ENCODE results near the gene PTPN22. TPM values are rescaled to one million over a fixed set of nuclear protein-coding genes. Genes with fewer than 3 reads are reported as not detected.

PTPN22 gene
- polyA plus RNA-seq, 3 donors: 9.7 to 43.7 (median 29.7) TPM

DNA sequence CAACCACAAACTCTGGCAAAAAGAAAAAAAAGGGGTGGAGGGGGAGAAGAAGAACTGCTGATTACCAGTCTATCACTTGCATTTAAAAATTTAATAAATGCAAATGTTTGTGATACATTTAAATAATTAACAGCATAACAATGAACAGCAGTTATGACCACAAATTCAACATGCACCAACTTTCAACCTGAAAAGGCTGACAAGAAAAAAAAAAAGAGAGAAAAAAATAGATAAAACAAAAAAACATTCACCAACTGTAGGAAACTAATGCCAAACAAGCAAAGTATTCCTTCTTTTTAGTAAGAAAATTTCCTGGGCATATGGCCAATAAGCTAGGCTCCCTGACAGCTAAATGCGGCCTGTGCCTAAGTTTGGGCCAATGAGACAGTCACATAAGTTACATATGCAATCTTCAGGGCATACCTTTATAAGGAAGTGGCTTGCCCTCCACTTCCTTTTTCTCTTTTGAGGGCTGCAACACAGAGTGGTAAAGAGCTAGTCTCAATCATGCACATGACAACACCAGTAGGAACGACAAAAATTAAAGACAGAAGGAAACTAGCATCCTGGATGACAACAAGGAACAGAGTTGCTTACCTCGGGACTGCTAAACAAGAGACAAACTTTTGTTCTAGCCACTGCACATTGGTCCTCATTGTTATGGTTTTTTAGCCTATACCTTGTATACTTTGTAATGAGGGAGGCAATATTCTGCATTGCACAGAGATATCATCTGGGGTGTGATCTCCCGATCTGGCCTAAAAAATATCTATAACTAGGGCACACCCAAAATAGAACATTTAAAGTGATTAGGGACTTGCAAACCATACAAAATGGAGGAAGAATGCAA lies 88.0 kb downstream of the PTPN22 start:
- peaks cover 0 to 8% of the 10 kb centered on the region in 2 donors for H3K36me3 ChIP-seq (replicated peaks in 1 of 2; ENCODE audit: control insufficient read depth in 1 of 2, insufficient read depth in 2 of 2, low read length in 2 of 2)
- intact Hi-C loops (cut with micrococcal nuclease): no loop called here
- H3K79me2 ChIP-seq (ENCODE audit: insufficient read depth, low read length): peaks cover 89% of the 10 kb centered on the region
- H3K4me3 ChIP-seq (replicated peaks in 1 of 3; ENCODE audit: low read depth in 2 of 3, low read length in 3 of 3): peak overlapping the region in 2 of 3 experiments; percentile 5 to 41
- peaks cover 38 to 49% of the 10 kb centered on the region in 2 donors for H3K4me1 ChIP-seq (ENCODE audit: control insufficient read depth in 1 of 2, insufficient read depth in 2 of 2, low read length in 2 of 2)
- H2AFZ ChIP-seq (ENCODE audit: insufficient read depth, low read depth, low read length, poor library complexity, severe bottlenecking): no peak overlapping the region
- Mint-ChIP-seq H3K27me3 (ENCODE audit: low read depth in 3 of 3) (no peaks in the 10 kb centered on the region), H3K9me3 (no peaks in the 10 kb centered on the region), H3K4me1 (peaks cover 5% of the 10 kb centered on the region), H3K36me3 (peaks cover 20 to 22% of the 10 kb centered on the region in 2 donors), H3K27ac (peak overlapping the region in 3 of 7 donors; percentile 76 to 90 (median 89)), H3K4me3 (peak overlapping the region in 1 of 2 donors; percentile 52)
- peak overlapping the region; percentile 48 for H3K4me2 ChIP-seq (replicated peaks; ENCODE audit: extremely low read depth, low read length, poor library complexity, severe bottlenecking)
- peak; percentile 66 to 91 (median 86) for DNase-seq
- H3K9ac ChIP-seq (ENCODE audit: insufficient read depth, low read length, poor library complexity, severe bottlenecking): no peak overlapping the region
- H3K27ac ChIP-seq (ENCODE audit: low read depth in 1 of 2, low read length in 2 of 2): peak overlapping the region in 1 of 2 donors; percentile 75
- TF ChIP-seq, protein P1, sequence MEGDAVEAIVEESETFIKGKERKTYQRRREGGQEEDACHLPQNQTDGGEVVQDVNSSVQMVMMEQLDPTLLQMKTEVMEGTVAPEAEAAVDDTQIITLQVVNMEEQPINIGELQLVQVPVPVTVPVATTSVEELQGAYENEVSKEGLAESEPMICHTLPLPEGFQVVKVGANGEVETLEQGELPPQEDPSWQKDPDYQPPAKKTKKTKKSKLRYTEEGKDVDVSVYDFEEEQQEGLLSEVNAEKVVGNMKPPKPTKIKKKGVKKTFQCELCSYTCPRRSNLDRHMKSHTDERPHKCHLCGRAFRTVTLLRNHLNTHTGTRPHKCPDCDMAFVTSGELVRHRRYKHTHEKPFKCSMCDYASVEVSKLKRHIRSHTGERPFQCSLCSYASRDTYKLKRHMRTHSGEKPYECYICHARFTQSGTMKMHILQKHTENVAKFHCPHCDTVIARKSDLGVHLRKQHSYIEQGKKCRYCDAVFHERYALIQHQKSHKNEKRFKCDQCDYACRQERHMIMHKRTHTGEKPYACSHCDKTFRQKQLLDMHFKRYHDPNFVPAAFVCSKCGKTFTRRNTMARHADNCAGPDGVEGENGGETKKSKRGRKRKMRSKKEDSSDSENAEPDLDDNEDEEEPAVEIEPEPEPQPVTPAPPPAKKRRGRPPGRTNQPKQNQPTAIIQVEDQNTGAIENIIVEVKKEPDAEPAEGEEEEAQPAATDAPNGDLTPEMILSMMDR (IDR thresholded peaks at IDR 0.05): no peak
- no peaks in the 10 kb centered on the region for H3K27me3 ChIP-seq (ENCODE audit: control insufficient read depth in 2 of 2, insufficient read depth in 2 of 2, low read length in 2 of 2)
- WGBS (ENCODE audit: insufficient coverage): 0% methylated on average over 1 of the region's 4 CpGs
- H3K9me3 ChIP-seq (replicated peaks in 1 of 2; ENCODE audit: control insufficient read depth in 1 of 2, insufficient read depth in 1 of 2, low read length in 2 of 2): no peaks in the 10 kb centered on the region
- H4K20me1 ChIP-seq (ENCODE audit: insufficient read depth, low read length): peaks cover 51% of the 10 kb centered on the region

DNA sequence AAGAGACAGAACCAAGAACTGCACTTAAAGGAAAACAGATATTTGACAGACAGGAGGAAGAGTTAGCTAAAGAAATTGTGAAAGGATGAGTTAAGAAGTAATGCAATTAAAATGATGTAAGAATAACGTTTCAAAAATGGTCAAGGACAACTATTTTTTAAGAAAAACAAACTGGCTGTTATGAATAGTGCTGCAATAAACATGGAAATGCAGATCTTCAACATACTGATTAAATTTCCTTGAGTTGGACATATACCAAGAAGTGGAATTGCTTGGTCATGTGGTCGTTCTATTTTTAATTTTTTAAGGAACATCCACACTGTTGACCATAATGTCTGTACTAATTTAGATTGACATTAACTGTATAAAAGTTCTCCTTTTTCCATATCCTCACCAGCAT lies 89.1 kb downstream of the PTPN22 start:
- H3K4me3 Mint-ChIP-seq: no peak overlapping the region
- H2AFZ ChIP-seq (ENCODE audit: insufficient read depth, low read depth, low read length, poor library complexity, severe bottlenecking): no peak overlapping the region
- H3K27ac Mint-ChIP-seq: peak overlapping the region in 2 of 7 donors; percentile 89 to 90
- peaks cover 52% of the 10 kb centered on the region for H4K20me1 ChIP-seq (ENCODE audit: insufficient read depth, low read length)
- TF ChIP-seq, protein P1 (IDR thresholded peaks at IDR 0.05): no peak
- H3K4me3 ChIP-seq (replicated peaks in 1 of 3; ENCODE audit: low read depth in 2 of 3, low read length in 3 of 3): no peak overlapping the region
- H3K9me3 Mint-ChIP-seq: no peaks in the 10 kb centered on the region
- WGBS (ENCODE audit: insufficient coverage): no CpG with 5 or more reads among the region's 2 CpGs
- peaks cover 38 to 49% of the 10 kb centered on the region in 2 donors for H3K4me1 ChIP-seq (ENCODE audit: control insufficient read depth in 1 of 2, insufficient read depth in 2 of 2, low read length in 2 of 2)
- peaks cover 83% of the 10 kb centered on the region for H3K79me2 ChIP-seq (ENCODE audit: insufficient read depth, low read length)
- intact Hi-C loops (cut with micrococcal nuclease): no loop called here
- peak in 1 of 3 donors; percentile 12 for DNase-seq
- H3K9me3 ChIP-seq (replicated peaks in 1 of 2; ENCODE audit: control insufficient read depth in 1 of 2, insufficient read depth in 1 of 2, low read length in 2 of 2): no peaks in the 10 kb centered on the region
- H3K27me3 Mint-ChIP-seq (ENCODE audit: low read depth in 3 of 3): no peaks in the 10 kb centered on the region
- no peak overlapping the region for H3K4me2 ChIP-seq (replicated peaks; ENCODE audit: extremely low read depth, low read length, poor library complexity, severe bottlenecking)
- H3K27ac ChIP-seq (ENCODE audit: low read depth in 1 of 2, low read length in 2 of 2): peak overlapping the region in 1 of 2 donors; percentile 49
- H3K36me3 ChIP-seq (replicated peaks in 1 of 2; ENCODE audit: control insufficient read depth in 1 of 2, insufficient read depth in 2 of 2, low read length in 2 of 2): peaks cover 0 to 6% of the 10 kb centered on the region in 2 donors
- H3K4me1 Mint-ChIP-seq: peaks cover 5% of the 10 kb centered on the region
- H3K27me3 ChIP-seq (ENCODE audit: control insufficient read depth in 2 of 2, insufficient read depth in 2 of 2, low read length in 2 of 2): no peaks in the 10 kb centered on the region
- H3K9ac ChIP-seq (ENCODE audit: insufficient read depth, low read length, poor library complexity, severe bottlenecking): no peak overlapping the region
- H3K36me3 Mint-ChIP-seq: peaks cover 18 to 20% of the 10 kb centered on the region in 2 donors

Data from CD14-positive monocyte (primary cell).